H1 (cell line): ENCODE data around the gene CAMK2D.

Source experiments
- EP300 ChIP-seq, 2 experiments: IDR thresholded peaks; 1 replicate in 1 of 2; 2 replicates in 1 of 2; pipeline ENCODE4 v1.6.1; 2011 to 2012; ENCODE audit warnings: low read depth in 2 of 2, low read length in 2 of 2, mild to moderate bottlenecking in 2 of 2, borderline replicate concordance in 1 of 2, inconsistent platforms in 1 of 2, moderate library complexity in 1 of 2
- RAD21 ChIP-seq, 2 experiments: IDR thresholded peaks in 1 of 2; conservative IDR thresholded peaks in 1 of 2; 2 replicates each; pipeline ENCODE4 v1.6.1; 2011; ENCODE audit warnings: low read depth in 2 of 2, low read length in 2 of 2, improper control_type of control experiment in 1 of 2, inconsistent platforms in 1 of 2, mild to moderate bottlenecking in 1 of 2, moderate library complexity in 1 of 2
- SIN3A ChIP-seq, 2 experiments: IDR thresholded peaks in 1 of 2; conservative IDR thresholded peaks in 1 of 2; 2 replicates each; pipeline ENCODE4 v1.6.1; 2011 to 2012; ENCODE audit warnings: low read length in 2 of 2, improper control_type of control experiment in 1 of 2, low read depth in 1 of 2, mild to moderate bottlenecking in 1 of 2
- SP1 ChIP-seq: IDR thresholded peaks from 2 replicates; pipeline ENCODE4 v1.6.1; 2011; ENCODE audit warnings: low read depth, low read length

GRCh38 chr4:113594231-113594556 is 167.3 kb downstream of the CAMK2D start:
- TF ChIP-seq EP300 (IDR thresholded peaks at IDR 0.05; ENCODE audit: borderline replicate concordance in 1 of 2, low read depth in 2 of 2, low read length in 2 of 2) (no peak), RAD21 (IDR thresholded peaks at IDR 0.05 in 1 of 2, conservative IDR thresholded peaks at IDR 0.05 in 1 of 2; ENCODE audit: low read depth in 2 of 2, low read length in 2 of 2) (no peak), SIN3A (conservative IDR thresholded peaks at IDR 0.05 in 1 of 2, IDR thresholded peaks at IDR 0.05 in 1 of 2; ENCODE audit: low read depth in 1 of 2, low read length in 2 of 2) (no peak), SP1 (no peak)
